ENCODE data around the gene CHD2.
A peak's percentile ranks its signal among the peaks of the same experiment; 100 is the strongest.

The CHD2 gene

DNA sequence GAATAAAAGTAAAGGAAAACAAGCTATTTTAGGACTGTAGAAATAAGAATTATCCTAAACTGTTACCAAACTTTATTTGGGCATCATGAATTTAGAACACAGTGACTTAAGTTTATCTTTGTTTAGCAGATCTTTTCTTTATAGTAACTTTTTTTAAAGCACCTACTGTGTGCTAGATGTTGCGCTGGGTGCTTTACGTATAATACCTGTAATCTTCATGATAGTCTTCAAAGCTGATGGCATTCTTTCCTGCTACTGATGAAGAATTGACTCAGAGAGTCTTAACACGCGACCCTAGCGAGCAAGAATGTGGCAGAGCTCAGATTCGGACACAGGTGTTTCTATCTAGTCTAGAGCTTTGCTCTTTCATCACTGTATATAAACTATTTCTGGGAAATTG, 53.9 kb downstream of the CHD2 start:
- no peaks in the 10 kb centered on the region for H3K27me3 ChIP-seq (ENCODE audit: insufficient read depth, insufficient read length)
- peaks cover 17% of the 10 kb centered on the region for H3K9me3 ChIP-seq (ENCODE audit: insufficient read depth, low read length)
- TF ChIP-seq SUZ12 (IDR thresholded peaks at IDR 0.05; ENCODE audit: extremely low read depth, insufficient read depth, insufficient read length): no peak
- TF ChIP-seq ZNF274 (IDR thresholded peaks at IDR 0.05; ENCODE audit: low read depth, low read length): no peak
- TF ChIP-seq YY1 (IDR thresholded peaks at IDR 0.05; ENCODE audit: insufficient read depth, insufficient read length): no peak
- DNase-seq (ENCODE audit: low read depth, low spot score): no peak
- H3K4me3 ChIP-seq (ENCODE audit: insufficient read length, low read depth): no peak overlapping the region
- no peaks in the 10 kb centered on the region for H3K4me1 ChIP-seq (ENCODE audit: insufficient read depth, insufficient read length)
- H3K36me3 ChIP-seq (ENCODE audit: insufficient read depth, insufficient read length, low read length): peaks cover 96% of the 10 kb centered on the region
- H3K9ac ChIP-seq (ENCODE audit: insufficient read length, low read depth): no peak overlapping the region

DNA sequence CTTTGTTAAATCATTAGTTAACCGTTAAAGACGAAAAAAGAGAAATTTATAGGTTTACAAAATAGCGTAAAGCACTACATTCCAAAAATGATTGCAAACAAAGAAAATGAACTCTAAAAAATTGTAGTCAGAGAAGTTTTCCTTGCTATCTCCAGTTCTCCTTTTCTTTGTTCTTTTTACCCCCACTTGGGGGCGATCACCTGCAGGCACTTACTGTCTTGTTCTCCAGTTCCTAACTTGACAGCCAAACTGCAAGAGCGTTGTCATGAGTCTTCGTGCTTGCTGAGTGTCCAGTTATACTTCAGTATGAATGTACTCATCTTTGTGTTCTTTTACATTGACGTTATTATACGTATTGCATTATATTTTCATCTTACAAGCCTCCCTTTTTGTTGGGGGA, 54.5 kb downstream of the CHD2 start:
- Histone ChIP-seq H3K36me3 (ENCODE audit: insufficient read depth, insufficient read length, low read length) (peaks cover 95% of the 10 kb centered on the region), H3K9ac (ENCODE audit: insufficient read length, low read depth) (no peak overlapping the region), H3K27me3 (ENCODE audit: insufficient read depth, insufficient read length) (no peaks in the 10 kb centered on the region), H3K4me3 (ENCODE audit: insufficient read length, low read depth) (no peak overlapping the region), H3K9me3 (ENCODE audit: insufficient read depth, low read length) (peaks cover 11% of the 10 kb centered on the region), H3K4me1 (ENCODE audit: insufficient read depth, insufficient read length) (no peaks in the 10 kb centered on the region)
- peak; percentile 13 for DNase-seq (ENCODE audit: low read depth, low spot score)
- TF ChIP-seq YY1 (IDR thresholded peaks at IDR 0.05; ENCODE audit: insufficient read depth, insufficient read length): no peak
- TF ChIP-seq SUZ12 (IDR thresholded peaks at IDR 0.05; ENCODE audit: extremely low read depth, insufficient read depth, insufficient read length): no peak
- TF ChIP-seq ZNF274 (IDR thresholded peaks at IDR 0.05; ENCODE audit: low read depth, low read length): no peak

DNA sequence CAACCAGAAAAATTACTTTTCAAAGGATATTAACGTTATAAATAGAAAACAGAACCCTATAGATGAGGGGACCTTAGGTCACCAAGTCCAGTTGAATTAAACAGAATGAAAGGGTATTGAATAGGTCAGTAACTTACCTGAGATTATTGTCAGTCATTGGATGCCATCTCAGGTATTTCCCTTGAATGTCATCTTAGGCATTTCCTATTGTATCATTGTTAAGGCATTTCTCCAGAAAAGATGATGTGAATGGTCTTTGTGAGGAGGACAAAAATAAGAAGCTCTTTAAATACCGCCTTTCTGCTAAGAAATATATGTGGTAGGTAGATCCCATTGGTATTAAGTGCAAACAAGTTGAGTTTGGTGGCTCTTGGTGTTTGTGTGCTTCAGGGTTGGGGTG, 55.6 kb downstream of the CHD2 start:
- Histone ChIP-seq H3K9me3 (ENCODE audit: insufficient read depth, low read length) (no peaks in the 10 kb centered on the region), H3K9ac (ENCODE audit: insufficient read length, low read depth) (no peak overlapping the region), H3K36me3 (ENCODE audit: insufficient read depth, insufficient read length, low read length) (peaks cover 89% of the 10 kb centered on the region), H3K4me3 (ENCODE audit: insufficient read length, low read depth) (no peak overlapping the region), H3K4me1 (ENCODE audit: insufficient read depth, insufficient read length) (no peaks in the 10 kb centered on the region), H3K27me3 (ENCODE audit: insufficient read depth, insufficient read length) (no peaks in the 10 kb centered on the region)
- no peak for DNase-seq (ENCODE audit: low read depth, low spot score)
- no peak for TF ChIP-seq ZNF274 (IDR thresholded peaks at IDR 0.05; ENCODE audit: low read depth, low read length)
- no peak for TF ChIP-seq SUZ12 (IDR thresholded peaks at IDR 0.05; ENCODE audit: extremely low read depth, insufficient read depth, insufficient read length)
- no peak for TF ChIP-seq YY1 (IDR thresholded peaks at IDR 0.05; ENCODE audit: insufficient read depth, insufficient read length)

DNA sequence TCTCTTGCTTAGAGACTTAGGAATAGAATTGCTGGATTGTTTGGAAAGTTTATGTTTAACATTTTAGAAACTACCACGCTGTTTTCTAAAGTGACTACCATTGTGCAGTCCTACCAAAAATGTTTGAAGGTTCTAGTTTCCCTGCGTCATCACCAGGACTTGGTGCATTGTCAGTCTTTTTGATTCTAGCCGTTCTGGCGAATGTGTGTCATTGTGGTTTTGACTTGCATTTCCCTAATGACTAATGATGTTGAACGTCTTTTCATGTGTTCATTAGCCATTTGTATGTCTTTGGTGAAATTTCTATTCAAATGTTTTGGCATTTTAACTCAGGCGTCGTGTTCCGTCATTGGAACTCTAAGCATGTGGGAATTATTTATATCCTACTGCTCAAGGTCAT, 58.0 kb downstream of the CHD2 start:
- TF ChIP-seq YY1 (IDR thresholded peaks at IDR 0.05; ENCODE audit: insufficient read depth, insufficient read length) (no peak), SUZ12 (IDR thresholded peaks at IDR 0.05; ENCODE audit: extremely low read depth, insufficient read depth, insufficient read length) (no peak), ZNF274 (IDR thresholded peaks at IDR 0.05; ENCODE audit: low read depth, low read length) (no peak)
- Histone ChIP-seq H3K27me3 (ENCODE audit: insufficient read depth, insufficient read length) (no peaks in the 10 kb centered on the region), H3K4me3 (ENCODE audit: insufficient read length, low read depth) (no peak overlapping the region), H3K9ac (ENCODE audit: insufficient read length, low read depth) (no peak overlapping the region), H3K9me3 (ENCODE audit: insufficient read depth, low read length) (no peaks in the 10 kb centered on the region), H3K4me1 (ENCODE audit: insufficient read depth, insufficient read length) (no peaks in the 10 kb centered on the region), H3K36me3 (ENCODE audit: insufficient read depth, insufficient read length, low read length) (peaks cover 72% of the 10 kb centered on the region)
- no peak for DNase-seq (ENCODE audit: low read depth, low spot score)

DNA sequence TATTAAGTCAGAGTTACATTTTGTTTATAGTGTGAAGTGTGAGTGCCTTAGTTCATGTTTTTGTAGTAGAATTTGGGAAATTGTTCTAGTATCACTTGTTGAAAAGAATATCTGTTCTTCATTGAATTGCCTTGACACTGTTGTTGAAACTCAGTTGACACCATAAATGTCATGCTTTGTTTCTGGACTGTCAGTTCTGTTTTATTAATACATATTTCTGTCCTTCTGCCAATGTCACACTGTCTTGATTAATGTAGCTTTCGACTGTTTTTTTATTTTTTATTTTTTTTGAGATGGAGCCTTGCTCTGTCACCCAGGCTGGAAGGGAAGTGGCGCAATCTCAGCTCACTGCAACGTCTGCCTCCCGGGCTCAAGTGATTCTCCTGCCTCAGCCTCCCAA, 59.1 kb downstream of the CHD2 start:
- no peak for DNase-seq (ENCODE audit: low read depth, low spot score)
- Histone ChIP-seq H3K4me3 (ENCODE audit: insufficient read length, low read depth) (no peak overlapping the region), H3K9ac (ENCODE audit: insufficient read length, low read depth) (no peak overlapping the region), H3K27me3 (ENCODE audit: insufficient read depth, insufficient read length) (no peaks in the 10 kb centered on the region), H3K36me3 (ENCODE audit: insufficient read depth, insufficient read length, low read length) (peaks cover 68% of the 10 kb centered on the region), H3K4me1 (ENCODE audit: insufficient read depth, insufficient read length) (no peaks in the 10 kb centered on the region), H3K9me3 (ENCODE audit: insufficient read depth, low read length) (no peaks in the 10 kb centered on the region)
- no peak for TF ChIP-seq ZNF274 (IDR thresholded peaks at IDR 0.05; ENCODE audit: low read depth, low read length)
- TF ChIP-seq YY1 (IDR thresholded peaks at IDR 0.05; ENCODE audit: insufficient read depth, insufficient read length): no peak

DNA sequence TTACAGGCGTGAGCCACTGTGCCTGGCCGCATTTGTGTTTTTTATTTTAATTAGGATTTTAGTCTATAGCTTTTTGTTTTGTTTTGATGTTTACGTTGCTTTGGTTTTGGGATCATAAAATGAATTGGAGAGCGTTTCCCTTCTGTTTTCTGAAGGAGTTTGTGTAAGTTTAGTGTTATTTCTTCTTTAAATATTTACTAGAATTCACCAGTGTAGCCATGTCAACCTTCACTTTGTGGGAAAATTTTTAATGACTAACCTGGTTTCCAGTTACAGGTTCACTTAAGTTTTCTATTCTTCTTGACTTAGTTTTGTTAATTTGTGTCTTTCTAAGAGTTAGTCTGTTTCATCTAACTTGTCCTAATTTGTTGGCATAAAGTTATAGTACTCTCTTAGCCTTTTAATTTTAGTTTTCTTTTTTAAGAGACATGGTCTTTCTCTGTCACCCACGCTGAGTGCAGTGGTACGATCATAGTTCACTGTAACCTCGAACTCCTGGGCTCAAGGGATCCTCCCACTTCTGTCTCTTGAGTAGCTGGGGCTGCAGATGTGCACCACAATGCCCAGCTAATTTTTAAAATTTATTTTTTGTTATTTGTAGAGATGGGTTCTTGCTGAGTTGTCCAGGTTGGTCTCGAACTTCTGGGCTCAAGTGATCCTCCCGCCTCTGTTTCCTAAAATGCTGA, 61.0 kb downstream of the CHD2 start:
- no peak for DNase-seq (ENCODE audit: low read depth, low spot score)
- TF ChIP-seq ZNF274 (IDR thresholded peaks at IDR 0.05; ENCODE audit: low read depth, low read length) (no peak), SUZ12 (IDR thresholded peaks at IDR 0.05; ENCODE audit: extremely low read depth, insufficient read depth, insufficient read length) (no peak), YY1 (IDR thresholded peaks at IDR 0.05; ENCODE audit: insufficient read depth, insufficient read length) (no peak)
- no peaks in the 10 kb centered on the region for H3K27me3 ChIP-seq (ENCODE audit: insufficient read depth, insufficient read length)
- no peak overlapping the region for H3K9ac ChIP-seq (ENCODE audit: insufficient read length, low read depth)
- H3K4me1 ChIP-seq (ENCODE audit: insufficient read depth, insufficient read length): no peaks in the 10 kb centered on the region
- no peak overlapping the region for H3K4me3 ChIP-seq (ENCODE audit: insufficient read length, low read depth)
- H3K9me3 ChIP-seq (ENCODE audit: insufficient read depth, low read length): no peaks in the 10 kb centered on the region
- peaks cover 58% of the 10 kb centered on the region for H3K36me3 ChIP-seq (ENCODE audit: insufficient read depth, insufficient read length, low read length)

DNA sequence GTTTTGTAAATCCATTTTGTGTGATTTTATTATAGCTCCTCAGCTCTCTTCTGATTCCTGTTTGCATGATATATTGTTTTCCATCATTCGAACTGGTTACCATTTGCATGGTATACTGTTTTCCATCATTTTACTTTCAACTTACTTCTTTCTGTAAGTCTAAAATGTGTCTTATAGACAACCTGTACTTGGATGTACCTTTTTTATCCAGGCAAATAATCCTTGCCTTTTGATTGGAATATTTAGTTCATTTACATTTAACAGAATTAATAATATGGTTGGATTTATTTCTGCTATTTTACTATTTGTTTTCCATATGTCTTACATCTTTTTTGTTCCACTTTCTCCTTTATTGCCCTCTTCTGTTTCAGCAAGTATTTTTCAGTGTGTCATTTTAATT, 62.8 kb downstream of the CHD2 start:
- no peak for DNase-seq (ENCODE audit: low read depth, low spot score)
- no peak for TF ChIP-seq SUZ12 (IDR thresholded peaks at IDR 0.05; ENCODE audit: extremely low read depth, insufficient read depth, insufficient read length)
- no peak for TF ChIP-seq ZNF274 (IDR thresholded peaks at IDR 0.05; ENCODE audit: low read depth, low read length)
- no peak for TF ChIP-seq YY1 (IDR thresholded peaks at IDR 0.05; ENCODE audit: insufficient read depth, insufficient read length)
- no peaks in the 10 kb centered on the region for H3K9me3 ChIP-seq (ENCODE audit: insufficient read depth, low read length)
- H3K27me3 ChIP-seq (ENCODE audit: insufficient read depth, insufficient read length): no peaks in the 10 kb centered on the region
- H3K4me1 ChIP-seq (ENCODE audit: insufficient read depth, insufficient read length): no peaks in the 10 kb centered on the region
- H3K36me3 ChIP-seq (ENCODE audit: insufficient read depth, insufficient read length, low read length): peaks cover 56% of the 10 kb centered on the region
- no peak overlapping the region for H3K4me3 ChIP-seq (ENCODE audit: insufficient read length, low read depth)
- H3K9ac ChIP-seq (ENCODE audit: insufficient read length, low read depth): no peak overlapping the region

Data from NT2/D1 (cell line).